HG02970 (cell line): ENCODE results near the gene TMEM239.
"Not testable (repeated sequence)": the region's sequence is repeated elsewhere in the genome, so short reads cannot be mapped to it uniquely, and the experiment has no call there.

Source experiments
- ATAC-seq: cut with Tn5 transposase; IDR thresholded peaks from one replicate; pipeline ENCODE4 v1.9.1; 2021; ENCODE audit warnings: mild to moderate bottlenecking, moderate library complexity, moderate number of reproducible peaks; ENCODE audit not compliant: unreplicated experiment, low FRiP score

The TMEM239 gene

GRCh38 chr20:2817891-2818595, 1.9 kb downstream of the TMEM239 start:
- no peak for ATAC-seq

- no peak for ATAC-seq
Measured at GRCh38 chr20:2820084-2820895, 4.1 kb downstream of the TMEM239 start.

- ATAC-seq = no peak
Measured at GRCh38 chr20:2820896-2821869, 5.0 kb downstream of the TMEM239 start.

- no peak for ATAC-seq
Measured at GRCh38 chr20:2822073-2822472, 5.9 kb downstream of the TMEM239 start.

GRCh38 chr20:2825761-2826160, 9.6 kb downstream of the TMEM239 start:
- no peak for ATAC-seq

GRCh38 chr20:2826655-2827054, 10.5 kb downstream of the TMEM239 start:
- no peak for ATAC-seq

- ATAC-seq = no peak
Measured at GRCh38 chr20:2829376-2829775, 13.2 kb downstream of the TMEM239 start.

- not testable (repeated sequence) for ATAC-seq
Measured at GRCh38 chr20:2831206-2831605, 15.0 kb downstream of the TMEM239 start.

GRCh38 chr20:2833761-2834160, 17.6 kb downstream of the TMEM239 start:
- ATAC-seq = no peak

GRCh38 chr20:2834401-2835110, 18.4 kb downstream of the TMEM239 start:
- no peak for ATAC-seq

- ATAC-seq = no peak
Measured at GRCh38 chr20:2835331-2835796, 19.2 kb downstream of the TMEM239 start.

- no peak for ATAC-seq
Measured at GRCh38 chr20:2836035-2836434, 19.9 kb downstream of the TMEM239 start.

GRCh38 chr20:2837221-2837960, 21.2 kb downstream of the TMEM239 start:
- ATAC-seq = no peak

- ATAC-seq = no peak
Measured at GRCh38 chr20:2838170-2838797, 22.1 kb downstream of the TMEM239 start.

- ATAC-seq = no peak
Measured at GRCh38 chr20:2838847-2839671, 22.9 kb downstream of the TMEM239 start.

- ATAC-seq = no peak
Measured at GRCh38 chr20:2839732-2840137, 23.6 kb downstream of the TMEM239 start.

GRCh38 chr20:2840138-2840966, 24.2 kb downstream of the TMEM239 start, which contains the start of the genes PCED1A and VPS16:
Gene PCED1A (minus strand): TSS chr20:2840655. CDS start chr20:2839912, 743 bp downstream.
Gene VPS16 (plus strand): TSS chr20:2840745. CDS start chr20:2840775, 30 bp downstream.
- peak; percentile 77 for ATAC-seq
